K562 (cell line): ENCODE results near the gene GKAP1. TPM values are rescaled to one million over a fixed set of nuclear protein-coding genes. Genes with fewer than 3 reads are reported as not detected.
"Not testable (repeated sequence)": the region's sequence is repeated elsewhere in the genome, so short reads cannot be mapped to it uniquely, and the experiment has no call there.

Experiments
- ATAC-seq: fragments of 200-7000 bp; cut with Tn5 transposase; 3 replicates; pipeline ENCODE4 v1.9.1; 2020; ENCODE audit warnings: moderate library complexity
- Bru-seq: library from RNA; stranded (reverse); fragments of 400-500 nt; gene quantifications from one replicate; lab custom pipeline; 2021; lab: Mats Ljungman, UMichigan
- BruChase-seq, 2 experiments: library from RNA; stranded (reverse); fragments of 400-500 nt; gene quantifications; one replicate each; lab custom pipeline; 2021; lab: Mats Ljungman, UMichigan
- BruUV-seq: library from RNA; stranded (reverse); fragments of 400-500 nt; replicated peaks from 2 replicates; lab custom pipeline; 2021; lab: Mats Ljungman, UMichigan
- CTCF ChIA-PET: fragments of 300-600 bp; formaldehyde crosslinking; extraction: SDS; loops from one replicate; lab custom pipeline; 2021; ENCODE audit warnings: low intra/inter-chr PET ratio; lab: Yijun Ruan, JAX
- POLR2A ChIA-PET: fragments of 300-600, 350-650 bp; sonication (Branson Sonifier 250); formaldehyde crosslinking; extraction: SDS; loops from one replicate; lab custom pipeline; 2021; ENCODE audit warnings: antibody characterized with exemption, inconsistent platforms; lab: Yijun Ruan, JAX
- DNase-seq, 4 experiments: peaks; one replicate each; pipeline versions ENCODE4 v3.0.0 to v3.0.0-alpha.2; 2011 to 2018; ENCODE audit warnings: low spot score in 3 of 4, mixed read lengths in 3 of 4; ENCODE audit errors: extremely low read depth in 1 of 4
- FAIRE-seq: peaks from 2 replicates; lab custom pipeline; 2011; peaks lifted over from hg19 to GRCh38; lab: Jason Lieb, UNC
- H2AFZ ChIP-seq: 2 replicates; pipeline ENCODE4 v1.6.0; 2011; ENCODE audit warnings: low read depth, low read length, control low read depth, inconsistent platforms
- H3K27ac ChIP-seq: fragments of 200-600 bp; 3 replicates; pipeline ENCODE4 v1.8.0; 2011; ENCODE audit warnings: low read depth, mild to moderate bottlenecking, control low read depth, inconsistent platforms, low read length, moderate library complexity, mixed read lengths; ENCODE audit errors: extremely low read depth
- H3K27me3 ChIP-seq, 2 experiments: fragments of 300-600 bp in 1 of 2; 2 replicates in 1 of 2; 3 replicates in 1 of 2; pipeline versions ENCODE4 v1.6.0 to v1.8.0; 2011; ENCODE audit warnings: inconsistent platforms in 2 of 2, low read length in 2 of 2, mild to moderate bottlenecking in 1 of 2, mixed read lengths in 1 of 2, moderate library complexity in 1 of 2; ENCODE audit not compliant: control insufficient read depth in 2 of 2, insufficient read depth in 2 of 2
- H3K36me3 ChIP-seq: fragments of 300-600 bp; 3 replicates; pipeline ENCODE4 v1.8.0; 2011; ENCODE audit warnings: mild to moderate bottlenecking, low read length, inconsistent platforms; ENCODE audit not compliant: control insufficient read depth, insufficient read depth
- H3K4me1 ChIP-seq, 2 experiments: fragments of 200-600 bp in 1 of 2; replicated peaks in 1 of 2; 2 replicates in 1 of 2; 3 replicates in 1 of 2; pipeline versions ENCODE4 v1.5.1 to v1.8.0; 2011; ENCODE audit warnings: inconsistent platforms in 2 of 2, low read length in 2 of 2, mild to moderate bottlenecking in 1 of 2, mixed read lengths in 1 of 2, moderate library complexity in 1 of 2; ENCODE audit not compliant: control insufficient read depth in 2 of 2, insufficient read depth in 2 of 2
- H3K4me2 ChIP-seq: 2 replicates; pipeline ENCODE4 v1.6.1; 2011; ENCODE audit warnings: low read length, control low read depth, inconsistent platforms, mixed read lengths; ENCODE audit not compliant: insufficient read depth
- H3K4me3 ChIP-seq: fragments of 200-600 bp; sonication (generic), shearing (Covaris generic); 2 replicates; pipeline ENCODE4 v1.5.1; 2016; ENCODE audit warnings: control low read depth, inconsistent platforms
- H3K79me2 ChIP-seq: fragments of 200-600 bp; 3 replicates; pipeline ENCODE4 v1.8.0; 2011; ENCODE audit warnings: low read length, inconsistent platforms; ENCODE audit not compliant: control insufficient read depth, insufficient read depth
- H3K9ac ChIP-seq, 2 experiments: 2 replicates each; pipeline versions ENCODE4 v1.6.0 to v1.6.1; 2011; ENCODE audit warnings: low read depth in 2 of 2, low read length in 2 of 2, control low read depth in 1 of 2, inconsistent platforms in 1 of 2, mild to moderate bottlenecking in 1 of 2, mixed read lengths in 1 of 2; ENCODE audit not compliant: insufficient read depth in 1 of 2
- H3K9me1 ChIP-seq: one replicate; pipeline ENCODE4 v1.6.0; 2011; ENCODE audit warnings: inconsistent platforms, mild to moderate bottlenecking, low read length, moderate library complexity; ENCODE audit not compliant: control insufficient read depth, insufficient read depth
- H3K9me3 ChIP-seq: replicated peaks from 2 replicates; pipeline ENCODE4 v1.5.1; 2011; ENCODE audit warnings: low read depth, low read length, inconsistent platforms; ENCODE audit not compliant: control insufficient read depth, insufficient read depth
- H4K20me1 ChIP-seq: replicated peaks from 2 replicates; pipeline ENCODE4 v1.6.1; 2011; ENCODE audit warnings: low read length, inconsistent platforms, mixed read lengths; ENCODE audit not compliant: control insufficient read depth, insufficient read depth
- CTBP1 ChIP-seq: fragments of 450-650 bp; IDR thresholded peaks from 2 replicates; pipeline ENCODE4 v1.6.1; 2016; ENCODE audit warnings: borderline replicate concordance
- CXXC5 ChIP-seq: fragments of 250-450 bp; sonication (Bioruptor Pico); IDR thresholded peaks from 2 replicates; pipeline ENCODE4 v1.8.0; 2022; ENCODE audit warnings: inconsistent platforms, mild to moderate bottlenecking, moderate library complexity
- HNRNPL ChIP-seq: fragments of 200-400 bp; formaldehyde crosslinking; IDR thresholded peaks from 2 replicates; pipeline ENCODE4 v1.6.1; 2017; ENCODE audit warnings: low read depth, mild to moderate bottlenecking, low read length
- WGBS: fragments of 100-300 bp; shearing (Covaris generic); methylation state at CpG from one replicate; pipeline ENCODE4 v1.1.6; 2016; ENCODE audit warnings: low coverage, mixed read lengths; ENCODE audit not compliant: insufficient coverage; ENCODE audit errors: missing lambda C conversion rate; 5-methylcytosine and 5-hydroxymethylcytosine counted together
- in situ Hi-C: fragments of 300-500 bp; cut with MboI; formaldehyde crosslinking; loops from 4 replicates; pipeline ENCODE4 v1.15.0; 2018; ENCODE audit warnings: inconsistent platforms, mixed read lengths
- intact Hi-C: fragments of 100-400 bp; cut with micrococcal nuclease; formaldehyde crosslinking; loops from 2 replicates; pipeline ENCODE4 v1.14.2; 2022
- long read RNA-seq, 3 experiments: library from polyadenylated mRNA in 2 of 3; library from RNA in 1 of 3; unstranded in 2 of 3; stranded (forward) in 1 of 3; transcript quantifications; one replicate each; pipeline ENCODE4 v2.0.0, GENCODE V29; 2019 to 2022
- polyA minus RNA-seq, 3 experiments: library from RNA; depleted of rRNA, polyadenylated mRNA; stranded (reverse); fragments of >200 nt; gene quantifications; 2 replicates each; pipeline ENCODE4 v1.2.3, GENCODE V29; 2011
- polyA plus RNA-seq, 8 experiments: library from polyadenylated mRNA; depleted of rRNA in 4 of 8; stranded (reverse) in 5 of 8; unstranded in 3 of 8; fragments of >200 nt; fragmentation: Nextera tagmentation in 2 of 8; fragmentation: Illumina TruSeq in 1 of 8; extraction: Ambion mirVana in 2 of 8; extraction: Trizol in 1 of 8; gene quantifications; 2 replicates each; pipeline versions ENCODE4 v1.2.1 to v1.2.3, GENCODE V29; 2011 to 2014; ENCODE audit warnings: inconsistent platforms in 1 of 8, missing spikeins in 1 of 8
- total RNA-seq, 7 experiments: library from RNA; depleted of rRNA in 6 of 7; stranded (reverse); fragments of >200 nt in 6 of 7; fragmentation: Illumina TruSeq in 2 of 7; extraction: Trizol in 2 of 7; gene quantifications; 2 replicates each; pipeline versions ENCODE4 v1.2.1 to v1.2.3, GENCODE V29; 2011 to 2021; ENCODE audit warnings: low replicate concordance in 1 of 7
- TF ChIP-seq, protein P1 (sequence below): fragments of 200-800 bp; sonication (Bioruptor generic); IDR thresholded peaks from 2 replicates; pipeline ENCODE4 v1.6.1; 2017; ENCODE audit warnings: missing genetic modification characterization, missing compliant biosample characterization
- TF ChIP-seq, protein P2 (sequence below): fragments of 450-650 bp; IDR thresholded peaks from 2 replicates; pipeline ENCODE4 v1.6.1; 2018; ENCODE audit not compliant: partially characterized antibody
- TF ChIP-seq, protein P3 (sequence below), 2 experiments: fragments of 200-800 bp in 1 of 2; sonication (Bioruptor generic) in 1 of 2; sonication (generic) in 1 of 2; formaldehyde crosslinking in 1 of 2; IDR thresholded peaks in 1 of 2; conservative IDR thresholded peaks in 1 of 2; 2 replicates each; pipeline versions ENCODE4 v1.5.0 to v1.6.1; 2016 to 2020; ENCODE audit warnings: missing compliant biosample characterization in 1 of 2, missing genetic modification characterization in 1 of 2, missing genetic modification reagents in 1 of 2

GKAP1 gene
- 1.9 and 5.4 TPM in 2 replicates for total RNA-seq (2011; cell fraction: chromatin; rRNA removed; ENCODE audit: low replicate concordance)
- 1.7 and 2.0 TPM in 2 replicates for total RNA-seq (2011; cell fraction: nucleolus; rRNA removed)
- total RNA-seq (2011; cell fraction: nucleoplasm; rRNA removed): 1.2 and 2.9 TPM in 2 replicates
- total RNA-seq (2014; rRNA removed) (2.5 TPM in 2 replicates), total RNA-seq (2014; rRNA removed; fragmentation: Illumina TruSeq; extraction: Trizol) (2.2 and 2.4 TPM in 2 replicates), total RNA-seq (2015; rRNA removed; fragmentation: Illumina TruSeq; extraction: Trizol) (2.9 and 3.0 TPM in 2 replicates), total RNA-seq (2021) (2.2 and 2.7 TPM in 2 replicates), polyA plus RNA-seq (2011; rRNA removed) (3.0 and 3.8 TPM in 2 replicates), polyA plus RNA-seq (2014; fragmentation: Illumina TruSeq; extraction: Trizol) (3.2 and 3.4 TPM in 2 replicates), polyA plus RNA-seq (2014; fragmentation: Nextera tagmentation; extraction: Ambion mirVana) (1 to 10 TPM; 1.0 to 1.2 TPM), polyA plus RNA-seq (2014; rRNA removed) (2.1 and 2.9 TPM in 2 replicates), polyA minus RNA-seq (2011; rRNA and poly(A)+ RNA removed) (0.98 and 1.4 TPM in 2 replicates), Bru-seq, nascent RNA (percentile 46 among the genes with signal in this experiment), BruChase-seq, experiment 1, labeled RNA remaining after a 2-hour chase (percentile 50 among the genes with signal in this experiment), BruChase-seq, experiment 2, labeled RNA remaining after a 6-hour chase (percentile 52 among the genes with signal in this experiment)
- polyA plus RNA-seq (2011; cell fraction: cytosol; rRNA removed): 0.30 and 0.74 TPM in 2 replicates
- polyA plus RNA-seq (2011; cell fraction: nucleus; rRNA removed): 0.73 and 1.00 TPM in 2 replicates
- 3.1 and 4.6 TPM in 2 replicates for polyA plus RNA-seq (2012)
- polyA minus RNA-seq (2011; cell fraction: cytosol; rRNA and poly(A)+ RNA removed): 1.0 TPM in 1 of 2 replicates, not detected in the other
- 0.94 and 2.3 TPM in 2 replicates for polyA minus RNA-seq (2011; cell fraction: nucleus; rRNA and poly(A)+ RNA removed)
- long read RNA-seq, experiment 1, partial matches to known transcripts: 1 of 8 reads
- long read RNA-seq, experiment 1, other reads (novel, unspliced or antisense): 4 of 8 reads
- long read RNA-seq, experiment 2, partial matches to known transcripts: 0 of 1 reads
- long read RNA-seq, experiment 2, other reads (novel, unspliced or antisense): 1 of 1 reads
- long read RNA-seq, experiment 3: 0 reads

DNA sequence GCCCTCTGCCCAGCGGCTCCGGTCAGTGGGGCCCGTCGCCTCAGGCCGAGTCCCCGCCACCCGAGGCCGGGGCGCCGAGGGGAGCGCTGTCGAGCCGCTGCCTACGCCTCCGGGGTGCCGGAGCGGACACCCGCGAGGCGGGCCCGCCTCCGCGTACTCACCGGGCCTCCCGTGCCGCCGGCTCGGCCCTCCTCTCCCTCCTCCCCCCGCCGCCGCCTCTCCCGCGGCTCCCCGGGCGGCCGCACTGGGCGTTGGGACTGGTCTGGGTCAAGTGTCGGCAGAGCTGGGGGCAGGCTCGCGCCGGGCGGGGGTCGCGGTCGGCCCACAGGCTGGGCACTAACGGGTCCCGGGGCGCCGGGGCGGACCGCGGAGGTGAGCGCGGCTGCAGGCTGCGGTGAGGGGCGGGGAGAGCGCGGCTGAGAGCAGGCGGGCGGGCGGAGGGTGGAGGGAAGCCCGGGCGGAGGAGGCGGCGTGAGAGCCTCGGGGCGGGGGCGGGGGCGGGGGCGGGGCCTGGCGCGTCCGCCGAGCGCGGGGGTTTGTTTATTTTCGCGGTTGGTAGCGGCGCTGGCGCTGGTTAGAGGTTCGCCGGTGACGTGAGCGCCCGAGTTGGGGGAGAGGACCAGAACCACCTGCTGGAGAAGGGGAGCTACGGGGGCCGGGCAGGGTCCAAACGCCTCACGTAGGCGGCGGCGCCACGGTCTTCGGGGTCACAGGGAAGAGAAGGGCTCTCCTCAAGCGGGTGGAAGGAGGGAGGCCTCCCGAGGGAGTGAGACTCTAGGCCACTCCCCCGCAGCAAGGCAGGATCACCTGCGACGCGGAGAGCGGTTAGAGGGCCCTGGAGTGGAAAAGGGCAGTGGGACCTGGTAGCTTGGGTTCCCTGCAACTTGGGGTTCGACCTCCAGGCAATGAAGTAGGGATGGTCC is at the start of gene GKAP1:
Gene GKAP1 (minus strand): TSS at position 414 of the 923 bp plus-strand sequence. CDS start 11,252 bp downstream, outside the sequence.
- Histone ChIP-seq H2AFZ (peak within 1 kb of the TSS; percentile 68), H3K4me3 (peak within 1 kb of the TSS; percentile 54), H3K9ac (peak within 1 kb of the TSS; percentile 41 to 89; a peak in 3 of 4 replicates), H3K4me2 (peak within 1 kb of the TSS; percentile 52; the same call in 1 of the 2 replicates)
- POLR2A ChIA-PET, CTCF ChIA-PET, H3K9me3 ChIP-seq, H3K27ac ChIP-seq, H3K4me1 ChIP-seq, H3K27me3 ChIP-seq, H3K79me2 ChIP-seq, BruUV-seq, H3K9me1 ChIP-seq, in situ Hi-C loops, H3K36me3 ChIP-seq, H4K20me1 ChIP-seq: not testable (repeated sequence)
- DNase-seq (peak; percentile 68 to 74 (median 72)), FAIRE-seq (peak; percentile 64), ATAC-seq (peak; percentile 97)
- 0% methylated on average over 1 of the region's 103 CpGs for WGBS
- intact Hi-C loops: loop anchor here (10.0 kb wide), 3 partner anchors 107 to 193 kb away; partner anchors contain the start of genes IDNK, KIF27 and UBQLN1
- TF ChIP-seq, protein P1, sequence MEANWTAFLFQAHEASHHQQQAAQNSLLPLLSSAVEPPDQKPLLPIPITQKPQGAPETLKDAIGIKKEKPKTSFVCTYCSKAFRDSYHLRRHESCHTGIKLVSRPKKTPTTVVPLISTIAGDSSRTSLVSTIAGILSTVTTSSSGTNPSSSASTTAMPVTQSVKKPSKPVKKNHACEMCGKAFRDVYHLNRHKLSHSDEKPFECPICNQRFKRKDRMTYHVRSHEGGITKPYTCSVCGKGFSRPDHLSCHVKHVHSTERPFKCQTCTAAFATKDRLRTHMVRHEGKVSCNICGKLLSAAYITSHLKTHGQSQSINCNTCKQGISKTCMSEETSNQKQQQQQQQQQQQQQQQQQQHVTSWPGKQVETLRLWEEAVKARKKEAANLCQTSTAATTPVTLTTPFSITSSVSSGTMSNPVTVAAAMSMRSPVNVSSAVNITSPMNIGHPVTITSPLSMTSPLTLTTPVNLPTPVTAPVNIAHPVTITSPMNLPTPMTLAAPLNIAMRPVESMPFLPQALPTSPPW (CRISPR knock-in tag): peak; percentile 78
- TF ChIP-seq, protein P2, sequence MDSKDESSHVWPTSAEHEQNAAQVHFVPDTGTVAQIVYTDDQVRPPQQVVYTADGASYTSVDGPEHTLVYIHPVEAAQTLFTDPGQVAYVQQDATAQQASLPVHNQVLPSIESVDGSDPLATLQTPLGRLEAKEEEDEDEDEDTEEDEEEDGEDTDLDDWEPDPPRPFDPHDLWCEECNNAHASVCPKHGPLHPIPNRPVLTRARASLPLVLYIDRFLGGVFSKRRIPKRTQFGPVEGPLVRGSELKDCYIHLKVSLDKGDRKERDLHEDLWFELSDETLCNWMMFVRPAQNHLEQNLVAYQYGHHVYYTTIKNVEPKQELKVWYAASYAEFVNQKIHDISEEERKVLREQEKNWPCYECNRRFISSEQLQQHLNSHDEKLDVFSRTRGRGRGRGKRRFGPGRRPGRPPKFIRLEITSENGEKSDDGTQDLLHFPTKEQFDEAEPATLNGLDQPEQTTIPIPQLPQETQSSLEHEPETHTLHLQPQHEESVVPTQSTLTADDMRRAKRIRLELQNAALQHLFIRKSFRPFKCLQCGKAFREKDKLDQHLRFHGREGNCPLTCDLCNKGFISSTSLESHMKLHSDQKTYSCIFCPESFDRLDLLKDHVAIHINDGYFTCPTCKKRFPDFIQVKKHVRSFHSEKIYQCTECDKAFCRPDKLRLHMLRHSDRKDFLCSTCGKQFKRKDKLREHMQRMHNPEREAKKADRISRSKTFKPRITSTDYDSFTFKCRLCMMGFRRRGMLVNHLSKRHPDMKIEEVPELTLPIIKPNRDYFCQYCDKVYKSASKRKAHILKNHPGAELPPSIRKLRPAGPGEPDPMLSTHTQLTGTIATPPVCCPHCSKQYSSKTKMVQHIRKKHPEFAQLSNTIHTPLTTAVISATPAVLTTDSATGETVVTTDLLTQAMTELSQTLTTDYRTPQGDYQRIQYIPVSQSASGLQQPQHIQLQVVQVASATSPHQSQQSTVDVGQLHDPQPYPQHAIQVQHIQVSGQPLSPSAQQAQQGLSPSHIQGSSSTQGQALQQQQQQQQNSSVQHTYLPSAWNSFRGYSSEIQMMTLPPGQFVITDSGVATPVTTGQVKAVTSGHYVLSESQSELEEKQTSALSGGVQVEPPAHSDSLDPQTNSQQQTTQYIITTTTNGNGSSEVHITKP: peak; percentile 42
- TF ChIP-seq, protein P3, sequence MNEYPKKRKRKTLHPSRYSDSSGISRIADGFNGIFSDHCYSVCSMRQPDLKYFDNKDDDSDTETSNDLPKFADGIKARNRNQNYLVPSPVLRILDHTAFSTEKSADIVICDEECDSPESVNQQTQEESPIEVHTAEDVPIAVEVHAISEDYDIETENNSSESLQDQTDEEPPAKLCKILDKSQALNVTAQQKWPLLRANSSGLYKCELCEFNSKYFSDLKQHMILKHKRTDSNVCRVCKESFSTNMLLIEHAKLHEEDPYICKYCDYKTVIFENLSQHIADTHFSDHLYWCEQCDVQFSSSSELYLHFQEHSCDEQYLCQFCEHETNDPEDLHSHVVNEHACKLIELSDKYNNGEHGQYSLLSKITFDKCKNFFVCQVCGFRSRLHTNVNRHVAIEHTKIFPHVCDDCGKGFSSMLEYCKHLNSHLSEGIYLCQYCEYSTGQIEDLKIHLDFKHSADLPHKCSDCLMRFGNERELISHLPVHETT (CRISPR knock-in tag; conservative IDR thresholded peaks at IDR 0.05 in 1 of 2, IDR thresholded peaks at IDR 0.05 in 1 of 2): peak in 1 of 2 experiments; percentile 93; a peak in 2 of 4 replicates
- TF ChIP-seq CTBP1 (0 out of 2 replicates have a peak, but pooled peaks have one; percentile 24), CXXC5 (peak; percentile 65), HNRNPL (0 out of 2 replicates have a peak, but pooled peaks have one; percentile 37)
